Sciatic nerve (tissue), 2 donors: ENCODE measurements around the gene CCDC187. TPM values are rescaled to one million over a fixed set of nuclear protein-coding genes. Genes with fewer than 3 reads are reported as not detected.

Experiments
- ATAC-seq: fragments of 200-7000 bp; cut with Tn5 transposase; one replicate; pipeline ENCODE4 v1.9.1; 2020; ENCODE audit warnings: mild to moderate bottlenecking, moderate library complexity
- DNase-seq: peaks from one replicate; pipeline ENCODE4 v3.0.0-alpha.2; 2020; ENCODE audit warnings: low spot score
- intact Hi-C: fragments of 100-400 bp; cut with DNase I; formaldehyde crosslinking; loops from one replicate; pipeline ENCODE4 v1.14.2; 2022
- total RNA-seq: library from RNA; stranded (reverse); fragmentation: NEBNext Ultra II Directional; extraction: Animal tissue kit (Norgen Biotek cat#: 25700); gene quantifications from one replicate; pipeline ENCODE4 v1.2.1, GENCODE V29; 2021
- donor health status: DM: no; HTN: no; CAD: no.
- donor health status: DM: no; HTN: no; CAD: no.

CCDC187 gene
- total RNA-seq, 1 donor from 2014 or later = 0.13 TPM

GRCh38 chr9:136226680-136227407, 77.0 kb downstream of the CCDC187 start:
- intact Hi-C loops = no loop called here
- ATAC-seq (no peak), DNase-seq (no peak)

GRCh38 chr9:136225748-136226679, 77.9 kb downstream of the CCDC187 start:
- peak; percentile 66 for ATAC-seq
- DNase-seq = no peak

GRCh38 chr9:136225366-136225747, 78.5 kb downstream of the CCDC187 start:
- no peak for ATAC-seq
- intact Hi-C loops = no loop called here
- DNase-seq = no peak

More at GRCh38 chr9:136225748-136226679, 77.9 kb downstream of the CCDC187 start:
- intact Hi-C loops = no loop called here

DNA sequence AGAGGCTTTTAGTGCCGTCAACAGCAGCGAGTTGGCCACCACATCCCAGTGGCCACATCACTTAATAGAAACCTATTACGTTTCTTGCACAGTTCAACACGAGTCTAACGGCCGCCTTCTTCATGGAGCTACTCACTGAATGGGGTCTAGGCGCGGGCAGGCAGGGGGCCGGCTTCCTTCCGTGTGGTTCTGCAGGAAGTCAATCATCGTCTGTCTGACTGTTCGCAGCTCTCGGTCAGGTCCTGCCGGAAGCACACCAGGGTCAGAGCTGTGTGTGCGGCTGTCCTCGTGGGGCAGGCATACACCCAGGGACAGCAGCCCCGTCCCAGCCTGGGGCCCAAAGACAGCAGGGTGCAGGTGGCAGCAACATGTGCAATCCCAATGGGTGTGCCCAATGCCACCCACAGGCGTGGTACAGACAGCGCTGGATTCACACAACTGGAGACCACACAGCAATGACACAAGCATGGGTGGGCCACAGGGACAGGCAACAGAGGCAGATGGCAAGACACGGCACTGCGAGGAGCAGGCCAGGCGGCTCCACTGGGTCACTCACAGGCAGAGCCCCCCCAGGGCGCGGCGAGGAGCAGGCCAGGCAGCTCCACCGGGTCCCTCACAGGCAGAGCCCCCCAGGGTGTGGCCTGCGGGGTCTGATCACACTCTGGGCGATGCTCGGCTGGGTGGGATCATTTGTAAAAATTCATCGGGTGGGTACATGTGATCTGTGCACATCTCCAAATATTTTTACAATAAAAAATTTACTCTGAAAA, 79.8 kb downstream of the CCDC187 start:
- DNase-seq = no peak
- intact Hi-C loops = no loop called here
- ATAC-seq = no peak

DNA sequence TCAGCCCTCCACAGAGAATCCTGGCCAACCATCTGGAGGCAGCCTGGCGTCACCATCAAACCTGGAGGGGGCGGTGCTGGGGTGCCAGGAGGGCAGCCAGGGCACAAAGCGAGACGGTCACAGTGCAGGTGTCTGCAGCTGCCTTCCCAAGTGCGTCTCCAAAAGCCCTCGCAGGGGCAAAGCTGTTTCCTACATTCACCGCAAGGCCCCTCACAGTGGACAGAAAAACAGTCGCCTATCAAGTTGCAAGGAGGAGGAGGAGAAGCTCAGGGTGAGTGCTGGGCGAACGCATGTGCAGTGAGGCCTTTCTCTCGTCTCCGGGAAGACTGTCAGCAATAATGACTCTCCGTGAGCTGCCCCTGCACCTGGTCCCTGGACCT, 81.0 kb downstream of the CCDC187 start:
- intact Hi-C loops = no loop called here
- ATAC-seq (no peak), DNase-seq (no peak)

GRCh38 chr9:136222166-136222905, 81.6 kb downstream of the CCDC187 start:
- intact Hi-C loops = no loop called here
- ATAC-seq (no peak), DNase-seq (no peak)

- intact Hi-C loops = no loop called here
- DNase-seq (no peak), ATAC-seq (no peak)
Observed at GRCh38 chr9:136220017-136220729, 83.7 kb downstream of the CCDC187 start.

- DNase-seq = no peak
- intact Hi-C loops = no loop called here
Observed at GRCh38 chr9:136219276-136219675, 84.6 kb downstream of the CCDC187 start.

DNA sequence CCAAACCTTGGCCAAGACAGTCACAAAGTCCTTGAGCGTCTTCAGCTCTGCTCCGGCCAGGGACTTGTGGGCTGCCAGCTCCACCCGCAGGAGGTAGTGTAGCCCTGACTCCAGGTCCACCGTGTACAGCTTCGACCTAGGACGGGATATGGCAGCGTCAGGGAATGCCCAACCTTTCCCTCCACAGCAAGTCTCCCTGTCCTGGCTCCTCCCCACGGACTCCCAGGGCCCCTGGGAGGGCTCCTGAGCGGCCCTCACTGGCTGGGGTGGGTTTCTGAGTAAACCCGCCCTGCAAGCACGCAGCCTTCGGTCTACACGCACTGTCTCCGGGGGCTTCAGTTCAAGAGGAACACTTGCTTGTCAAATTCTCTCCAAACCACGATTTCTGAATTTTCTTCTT, 85.2 kb downstream of the CCDC187 start:
- no peak for ATAC-seq
- DNase-seq = no peak
- intact Hi-C loops = no loop called here

More at GRCh38 chr9:136219276-136219675, 84.6 kb downstream of the CCDC187 start:
- ATAC-seq = no peak

DNA sequence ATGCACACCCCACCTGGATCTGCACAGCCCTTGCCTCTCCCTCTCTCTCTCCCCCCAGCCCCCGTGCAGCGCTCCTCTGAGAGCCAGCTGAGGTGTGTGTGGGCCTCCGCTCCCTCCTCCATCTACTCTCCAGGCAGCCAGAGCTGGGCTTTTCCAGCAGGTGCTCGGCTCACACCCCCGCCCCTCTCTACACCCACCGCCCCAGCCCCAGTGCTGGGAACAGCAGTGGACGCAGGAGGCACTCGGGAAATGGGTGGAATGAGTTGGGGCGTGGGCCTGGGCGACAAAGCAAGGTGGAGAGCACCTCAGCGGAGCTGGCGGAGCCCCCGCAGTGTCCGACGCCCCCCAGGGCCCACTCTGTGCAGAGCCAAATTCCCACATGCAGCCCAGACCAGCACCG, 85.6 kb downstream of the CCDC187 start:
- no peak for DNase-seq
- no peak for ATAC-seq
- intact Hi-C loops = no loop called here

DNA sequence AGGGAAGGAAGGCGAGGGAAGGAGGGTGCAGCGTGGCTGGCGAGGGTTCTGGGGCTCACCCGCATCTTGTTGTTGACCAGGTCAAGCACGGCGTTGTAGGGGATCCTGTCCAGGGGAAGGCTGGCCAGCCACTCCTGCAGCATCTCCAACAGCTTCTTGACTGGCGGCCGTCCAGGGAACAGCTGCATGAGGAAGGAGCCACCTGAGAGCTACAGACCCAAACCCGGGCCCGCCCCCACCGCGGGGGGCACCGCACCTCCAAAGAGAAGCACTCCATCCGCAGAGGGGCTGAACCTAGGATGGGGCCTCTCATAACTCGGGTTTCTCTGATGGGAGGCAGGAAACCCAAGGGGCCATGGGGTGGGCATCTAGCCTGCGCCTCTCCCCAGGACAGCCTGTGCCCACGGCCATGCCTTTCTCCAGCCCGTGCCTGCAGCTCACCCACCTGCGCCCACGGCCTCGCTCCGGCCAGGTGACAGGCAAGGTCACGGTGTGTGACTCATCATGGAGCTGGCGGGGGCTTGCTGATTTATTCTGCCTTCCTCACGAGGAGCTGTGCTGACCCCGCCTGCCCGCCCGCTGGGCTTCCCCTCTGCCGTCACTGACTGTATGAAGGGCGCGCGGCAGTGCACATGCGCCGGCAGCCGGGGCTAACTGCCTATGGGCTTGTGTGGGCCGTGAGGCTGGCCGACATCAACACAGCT, 87.2 kb downstream of the CCDC187 start:
- ATAC-seq = no peak
- intact Hi-C loops = no loop called here
- DNase-seq = no peak

- ATAC-seq (no peak), DNase-seq (no peak)
- intact Hi-C loops = no loop called here
Observed at GRCh38 chr9:136213733-136214132, 90.2 kb downstream of the CCDC187 start.

- DNase-seq (no peak), ATAC-seq (no peak)
- intact Hi-C loops = no loop called here
Observed at GRCh38 chr9:136212345-136212950, 91.4 kb downstream of the CCDC187 start.

DNA sequence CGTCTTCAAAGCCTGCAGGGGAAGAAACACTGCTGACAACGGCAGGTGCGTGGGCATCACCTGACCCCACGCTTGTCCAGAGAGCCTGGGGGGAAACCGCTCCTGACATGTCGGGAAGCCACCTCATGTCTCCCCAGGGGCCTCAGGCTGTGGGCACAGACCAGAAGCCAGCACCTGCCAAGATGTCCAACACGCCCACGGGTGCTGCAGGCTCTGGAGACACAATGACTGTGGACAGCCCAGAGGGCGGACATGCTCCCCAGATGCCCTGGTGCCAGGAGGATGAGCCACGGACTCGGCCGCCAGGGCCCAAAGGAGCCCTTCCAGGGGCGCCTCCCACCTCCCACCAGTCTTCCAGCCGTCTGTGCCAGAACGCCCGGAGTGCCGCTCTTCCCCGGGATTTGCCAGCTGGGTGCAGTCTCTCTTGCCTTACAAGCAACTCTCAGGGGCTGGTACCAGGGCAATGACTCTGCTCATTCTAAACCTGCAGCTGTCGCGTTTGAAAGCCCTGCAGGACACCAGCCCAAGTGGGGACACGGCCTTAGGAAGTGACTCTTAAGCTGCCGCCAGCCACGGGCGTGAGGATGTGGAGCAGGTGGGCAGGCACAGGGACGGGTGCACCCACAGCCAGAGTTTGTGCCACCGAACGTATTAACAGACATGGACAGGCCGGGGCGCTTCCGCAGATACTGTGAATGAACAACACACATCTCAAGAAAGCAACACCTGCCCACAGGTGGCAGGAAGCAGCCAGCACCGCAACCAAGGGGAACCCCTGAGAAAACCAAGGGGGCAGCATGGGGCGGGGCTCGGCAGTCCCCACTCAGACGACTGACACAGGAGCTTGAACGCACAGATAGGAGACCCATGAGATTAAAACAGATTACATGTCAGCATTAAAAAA, 92.2 kb downstream of the CCDC187 start:
- ATAC-seq = no peak
- no peak for DNase-seq
- intact Hi-C loops = no loop called here

DNA sequence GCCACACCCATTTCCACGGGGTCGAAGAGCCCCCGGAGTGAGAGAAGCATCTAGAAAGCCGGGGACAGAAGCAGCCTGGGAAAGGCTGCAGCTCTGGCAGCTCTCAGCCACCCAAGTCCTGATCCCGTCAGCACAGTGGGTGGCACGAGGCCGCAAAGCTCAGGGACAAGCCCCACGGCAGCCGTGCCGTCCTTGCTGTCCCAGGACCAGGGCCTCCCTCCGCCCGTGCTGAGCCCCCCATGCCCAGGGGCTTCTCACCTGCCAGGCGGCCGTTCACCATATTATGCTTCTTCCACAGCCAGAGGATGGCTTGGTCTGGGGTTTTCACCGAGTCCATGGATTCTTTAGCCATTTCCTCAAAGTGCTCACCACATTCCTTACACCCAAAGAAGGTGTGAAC, 92.9 kb downstream of the CCDC187 start:
- intact Hi-C loops = no loop called here
- ATAC-seq = no peak
- DNase-seq = no peak

GRCh38 chr9:136210276-136210675, 93.6 kb downstream of the CCDC187 start:
- ATAC-seq = no peak
- no peak for DNase-seq
- intact Hi-C loops = no loop called here
